ENCODE data around the gene CEP170B.

CEP170B gene

GRCh38 chr14:104892531-104893434, 27.7 kb downstream of the CEP170B start:
- DNase-seq (ENCODE audit: insufficient read length) = no peak
- FAIRE-seq = no peak

GRCh38 chr14:104893435-104894207, 28.6 kb downstream of the CEP170B start:
- DNase-seq (ENCODE audit: insufficient read length) (peak; percentile 11), FAIRE-seq (no peak)
- TF ChIP-seq TAF1 (IDR thresholded peaks at IDR 0.05; ENCODE audit: borderline replicate concordance, low read depth, low read length) (no peak), POLR2AphosphoS5 (IDR thresholded peaks at IDR 0.05; ENCODE audit: low read depth, low read length) (no peak), POLR2A (IDR thresholded peaks at IDR 0.05; ENCODE audit: low read depth, low read length) (no peak)

More at GRCh38 chr14:104892531-104893434, 27.7 kb downstream of the CEP170B start:
- TF ChIP-seq TAF1 (IDR thresholded peaks at IDR 0.05; ENCODE audit: borderline replicate concordance, low read depth, low read length) = no peak
- TF ChIP-seq POLR2A (IDR thresholded peaks at IDR 0.05; ENCODE audit: low read depth, low read length) = no peak
- TF ChIP-seq POLR2AphosphoS5 (IDR thresholded peaks at IDR 0.05; ENCODE audit: low read depth, low read length) = no peak

GRCh38 chr14:104894331-104895206, 29.5 kb downstream of the CEP170B start:
- TF ChIP-seq POLR2AphosphoS5 (IDR thresholded peaks at IDR 0.05; ENCODE audit: low read depth, low read length) (no peak), TAF1 (IDR thresholded peaks at IDR 0.05; ENCODE audit: borderline replicate concordance, low read depth, low read length) (no peak), POLR2A (IDR thresholded peaks at IDR 0.05; ENCODE audit: low read depth, low read length) (no peak)
- FAIRE-seq (no peak), DNase-seq (ENCODE audit: insufficient read length) (no peak)

GRCh38 chr14:104895207-104895785, 30.2 kb downstream of the CEP170B start:
- TF ChIP-seq POLR2AphosphoS5 (IDR thresholded peaks at IDR 0.05; ENCODE audit: low read depth, low read length) (no peak), TAF1 (IDR thresholded peaks at IDR 0.05; ENCODE audit: borderline replicate concordance, low read depth, low read length) (no peak), POLR2A (IDR thresholded peaks at IDR 0.05; ENCODE audit: low read depth, low read length) (no peak)
- DNase-seq (ENCODE audit: insufficient read length) (no peak), FAIRE-seq (no peak)

- DNase-seq (ENCODE audit: insufficient read length) (peak; percentile 19), FAIRE-seq (no peak)
- TF ChIP-seq POLR2AphosphoS5 (IDR thresholded peaks at IDR 0.05; ENCODE audit: low read depth, low read length) = no peak
- TF ChIP-seq TAF1 (IDR thresholded peaks at IDR 0.05; ENCODE audit: borderline replicate concordance, low read depth, low read length) = no peak
Measured at GRCh38 chr14:104895786-104896661, 31.0 kb downstream of the CEP170B start.

GRCh38 chr14:104897330-104898194, 32.5 kb downstream of the CEP170B start:
- TF ChIP-seq POLR2A (IDR thresholded peaks at IDR 0.05; ENCODE audit: low read depth, low read length) (no peak), TAF1 (IDR thresholded peaks at IDR 0.05; ENCODE audit: borderline replicate concordance, low read depth, low read length) (no peak), POLR2AphosphoS5 (IDR thresholded peaks at IDR 0.05; ENCODE audit: low read depth, low read length) (no peak)
- FAIRE-seq (no peak), DNase-seq (ENCODE audit: insufficient read length) (peak; percentile 13)

GRCh38 chr14:104898195-104898558, 33.1 kb downstream of the CEP170B start:
- FAIRE-seq (no peak), DNase-seq (ENCODE audit: insufficient read length) (no peak)
- no peak for TF ChIP-seq POLR2AphosphoS5 (IDR thresholded peaks at IDR 0.05; ENCODE audit: low read depth, low read length)
- TF ChIP-seq POLR2A (IDR thresholded peaks at IDR 0.05; ENCODE audit: low read depth, low read length) = no peak
- no peak for TF ChIP-seq TAF1 (IDR thresholded peaks at IDR 0.05; ENCODE audit: borderline replicate concordance, low read depth, low read length)

- FAIRE-seq (no peak), DNase-seq (ENCODE audit: insufficient read length) (no peak)
- TF ChIP-seq POLR2AphosphoS5 (IDR thresholded peaks at IDR 0.05; ENCODE audit: low read depth, low read length) = no peak
- TF ChIP-seq POLR2A (IDR thresholded peaks at IDR 0.05; ENCODE audit: low read depth, low read length) = no peak
- no peak for TF ChIP-seq TAF1 (IDR thresholded peaks at IDR 0.05; ENCODE audit: borderline replicate concordance, low read depth, low read length)
Measured at GRCh38 chr14:104898870-104899510, 33.9 kb downstream of the CEP170B start.

GRCh38 chr14:104899781-104900180, 34.7 kb downstream of the CEP170B start:
- no peak for FAIRE-seq
- no peak for DNase-seq (ENCODE audit: insufficient read length)
- TF ChIP-seq POLR2A (IDR thresholded peaks at IDR 0.05; ENCODE audit: low read depth, low read length) (no peak), POLR2AphosphoS5 (IDR thresholded peaks at IDR 0.05; ENCODE audit: low read depth, low read length) (no peak), TAF1 (IDR thresholded peaks at IDR 0.05; ENCODE audit: borderline replicate concordance, low read depth, low read length) (no peak)
